GM21529 (cell line): ENCODE data around the gene VSTM2L.

Experiments
- ATAC-seq: cut with Tn5 transposase; IDR thresholded peaks from one replicate; pipeline ENCODE4 v1.9.1; 2021; ENCODE audit not compliant: unreplicated experiment

Gene VSTM2L

GRCh38 chr20:37986873-37987601 lies 84.1 kb downstream of the VSTM2L start:
- no peak for ATAC-seq

GRCh38 chr20:37987602-37988290 lies 84.8 kb downstream of the VSTM2L start:
- no peak for ATAC-seq

GRCh38 chr20:37988306-37988954 lies 85.5 kb downstream of the VSTM2L start:
- ATAC-seq = no peak

- no peak for ATAC-seq
These were observed 86.8 kb downstream of the VSTM2L start for GRCh38 chr20:37989601-37990295.

GRCh38 chr20:37990571-37991151 lies 87.7 kb downstream of the VSTM2L start:
- peak; percentile 90 for ATAC-seq

GRCh38 chr20:37991157-37991866 lies 88.4 kb downstream of the VSTM2L start:
- no peak for ATAC-seq

GRCh38 chr20:37991908-37992307 lies 89.0 kb downstream of the VSTM2L start:
- no peak for ATAC-seq

- no peak for ATAC-seq
These were observed 90.0 kb downstream of the VSTM2L start for GRCh38 chr20:37992802-37993409.

GRCh38 chr20:37994512-37994911 lies 91.6 kb downstream of the VSTM2L start:
- ATAC-seq = no peak
